Fibroblast of skin of back (primary cell): ENCODE data around the gene PRKD1.
A peak's percentile ranks its signal among the peaks of the same experiment; 100 is the strongest.
"Not testable (repeated sequence)": the region's sequence is repeated elsewhere in the genome, so short reads cannot be mapped to it uniquely, and the experiment has no call there.

Experiments
- DNase-seq: peaks from one replicate; pipeline ENCODE4 v3.0.0-alpha.2; 2013

The PRKD1 gene

GRCh38 chr14:29900609-29901350, 26.9 kb downstream of the PRKD1 start:
- peak; percentile 44 for DNase-seq

- DNase-seq, result no peak
Observed at GRCh38 chr14:29898470-29898869, 29.2 kb downstream of the PRKD1 start.

- no peak for DNase-seq
Observed at GRCh38 chr14:29897181-29897580, 30.5 kb downstream of the PRKD1 start.

GRCh38 chr14:29896354-29896821, 31.3 kb downstream of the PRKD1 start:
- DNase-seq, result no peak

GRCh38 chr14:29895591-29896083, 32.0 kb downstream of the PRKD1 start:
- DNase-seq, result no peak

GRCh38 chr14:29893989-29894388, 33.7 kb downstream of the PRKD1 start:
- DNase-seq, result no peak

GRCh38 chr14:29892327-29892726, 35.3 kb downstream of the PRKD1 start:
- DNase-seq, result no peak

GRCh38 chr14:29885988-29886387, 41.7 kb downstream of the PRKD1 start:
- no peak for DNase-seq

GRCh38 chr14:29868000-29868399, 59.6 kb downstream of the PRKD1 start:
- DNase-seq, result peak; percentile 18

GRCh38 chr14:29865299-29865698, 62.3 kb downstream of the PRKD1 start:
- DNase-seq, result no peak

GRCh38 chr14:29861996-29862395, 65.7 kb downstream of the PRKD1 start:
- no peak for DNase-seq

GRCh38 chr14:29858299-29858698, 69.3 kb downstream of the PRKD1 start:
- DNase-seq, result no peak

- no peak for DNase-seq
Observed at GRCh38 chr14:29857551-29857950, 70.1 kb downstream of the PRKD1 start.

GRCh38 chr14:29856516-29856915, 71.1 kb downstream of the PRKD1 start:
- DNase-seq, result no peak

- not testable (repeated sequence) for DNase-seq
Observed at GRCh38 chr14:29853691-29854090, 74.0 kb downstream of the PRKD1 start.

- peak; percentile 3 for DNase-seq
Observed at GRCh38 chr14:29853272-29853671, 74.4 kb downstream of the PRKD1 start.

- DNase-seq, result peak; percentile 77
Observed at GRCh38 chr14:29851397-29851796, 76.2 kb downstream of the PRKD1 start.

- no peak for DNase-seq
Observed at GRCh38 chr14:29847056-29847380, 80.6 kb downstream of the PRKD1 start.

- DNase-seq, result no peak
Observed at GRCh38 chr14:29846339-29847055, 81.2 kb downstream of the PRKD1 start.

GRCh38 chr14:29843981-29844380, 83.7 kb downstream of the PRKD1 start:
- DNase-seq, result no peak

GRCh38 chr14:29842228-29842627, 85.4 kb downstream of the PRKD1 start:
- DNase-seq, result no peak

GRCh38 chr14:29840369-29840892, 87.2 kb downstream of the PRKD1 start:
- not testable (repeated sequence) for DNase-seq

- not testable (repeated sequence) for DNase-seq
Observed at GRCh38 chr14:29839691-29840090, 88.0 kb downstream of the PRKD1 start.

- DNase-seq, result no peak
Observed at GRCh38 chr14:29838752-29839151, 88.9 kb downstream of the PRKD1 start.
